ENCODE measurements around the gene LGALS4. TPM values are rescaled to one million over a fixed set of nuclear protein-coding genes. Genes with fewer than 3 reads are reported as not detected.
A peak's percentile ranks its signal among the peaks of the same experiment; 100 is the strongest.
"Not testable (repeated sequence)": the region's sequence is repeated elsewhere in the genome, so short reads cannot be mapped to it uniquely, and the experiment has no call there.

Gene LGALS4, protein sequence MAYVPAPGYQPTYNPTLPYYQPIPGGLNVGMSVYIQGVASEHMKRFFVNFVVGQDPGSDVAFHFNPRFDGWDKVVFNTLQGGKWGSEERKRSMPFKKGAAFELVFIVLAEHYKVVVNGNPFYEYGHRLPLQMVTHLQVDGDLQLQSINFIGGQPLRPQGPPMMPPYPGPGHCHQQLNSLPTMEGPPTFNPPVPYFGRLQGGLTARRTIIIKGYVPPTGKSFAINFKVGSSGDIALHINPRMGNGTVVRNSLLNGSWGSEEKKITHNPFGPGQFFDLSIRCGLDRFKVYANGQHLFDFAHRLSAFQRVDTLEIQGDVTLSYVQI
- 0.10 and 0.19 TPM in 2 replicates for polyA plus RNA-seq (2013)

DNA sequence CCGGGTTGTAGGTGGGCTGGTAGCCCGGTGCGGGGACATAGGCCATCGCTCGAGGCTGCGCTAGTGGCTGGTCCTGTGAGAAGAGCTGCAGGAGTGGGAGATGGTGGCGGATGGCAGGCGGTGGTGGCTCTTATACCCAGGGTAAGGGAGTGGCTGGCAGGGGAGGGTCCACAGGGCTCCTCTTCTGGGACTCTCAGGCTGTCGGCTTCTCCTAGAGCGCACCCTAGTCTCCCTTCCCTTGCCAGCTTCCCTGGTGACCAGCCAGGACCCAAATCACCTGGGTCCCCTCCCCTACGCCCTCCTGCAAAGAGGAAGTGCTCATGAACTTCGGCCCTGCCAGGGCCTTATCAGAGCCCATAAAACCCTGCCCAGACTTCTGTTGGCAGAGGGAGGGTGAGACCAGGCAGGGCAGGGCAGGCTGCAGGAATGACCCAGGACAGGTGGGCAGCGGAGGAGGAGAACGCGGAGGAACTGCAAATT lies at the start of gene LGALS4:
TSS of gene LGALS4 (minus strand) at position 105 of the 480 bp plus-strand sequence. CDS start at position 46, 59 bp downstream.
- H2AK5ac ChIP-seq (ENCODE audit: low read length): no peak within 1 kb of the TSS
- no peak within 1 kb of the TSS for H3K4me2 ChIP-seq (ENCODE audit: low read length)
- H2BK12ac ChIP-seq (ENCODE audit: low read length): no peak within 1 kb of the TSS
- H2BK5ac ChIP-seq (ENCODE audit: low read depth, low read length, poor library complexity): no peak within 1 kb of the TSS
- no peak within 1 kb of the TSS for H4K12ac ChIP-seq (ENCODE audit: low read depth, low read length)
- H3K79me1 ChIP-seq (ENCODE audit: low read length): no peaks in the 10 kb centered on the region
- no peaks in the 10 kb centered on the region for H3K27me3 ChIP-seq (ENCODE audit: insufficient read depth, low read length)
- H3K4me3 ChIP-seq (ENCODE audit: low read depth, low read length): no peak within 1 kb of the TSS
- no peaks in the 10 kb centered on the region for H3K79me2 ChIP-seq (ENCODE audit: control insufficient read depth, insufficient read depth, low read length, poor library complexity)
- no peak within 1 kb of the TSS for H2AFZ ChIP-seq (ENCODE audit: insufficient read depth, low read length, poor library complexity)
- no CpG with 5 or more reads among the region's 15 CpGs for WGBS (ENCODE audit: extremely low coverage, insufficient coverage, insufficient read length)
- H3K9ac ChIP-seq (ENCODE audit: low read length): no peak within 1 kb of the TSS
- no peak for DNase-seq
- H3K23ac ChIP-seq (ENCODE audit: low read length): no peak within 1 kb of the TSS
- H4K91ac ChIP-seq (ENCODE audit: low read depth, low read length): no peak within 1 kb of the TSS
- H2BK120ac ChIP-seq (ENCODE audit: insufficient read depth, low read length, poor library complexity): no peak within 1 kb of the TSS
- no peaks in the 10 kb centered on the region for H3K4me1 ChIP-seq (ENCODE audit: control insufficient read depth in 1 of 2, insufficient read depth in 2 of 2, low read length in 2 of 2)
- H3K14ac ChIP-seq (ENCODE audit: low read length): no peak within 1 kb of the TSS
- H3K36me3 ChIP-seq (ENCODE audit: control insufficient read depth in 1 of 2, insufficient read depth in 2 of 2, low read length in 2 of 2): peaks cover 22 to 24% of the 10 kb centered on the region in 2 experiments
- no peak within 1 kb of the TSS for H3K18ac ChIP-seq (ENCODE audit: low read length)
- H4K8ac ChIP-seq (ENCODE audit: low read depth, low read length): no peak within 1 kb of the TSS
- H3K27ac ChIP-seq (ENCODE audit: low read depth, low read length): no peak within 1 kb of the TSS
- no peak within 1 kb of the TSS for H3K4ac ChIP-seq (ENCODE audit: low read depth, low read length)
- no peaks in the 10 kb centered on the region for H3K9me3 ChIP-seq (ENCODE audit: insufficient read depth, low read depth, low read length)

DNA sequence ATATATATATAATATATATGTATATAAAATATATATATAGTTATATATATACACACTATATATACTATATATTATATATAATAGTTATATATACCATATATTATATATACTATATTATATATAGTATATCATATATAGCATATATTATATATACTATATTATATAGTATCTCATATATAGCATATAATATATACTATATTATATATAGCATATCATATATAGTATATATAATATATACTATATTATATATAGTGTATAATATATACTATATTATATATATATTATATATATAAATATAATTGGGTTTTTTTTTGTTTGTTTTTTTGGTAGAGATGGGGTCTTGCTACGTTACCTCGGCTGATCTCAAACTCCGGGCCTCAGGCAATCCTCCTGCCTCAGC lies 48.6 kb upstream of the LGALS4 start:
- peaks cover 4% of the 10 kb centered on the region for H3K79me1 ChIP-seq (ENCODE audit: low read length)
- H3K9ac ChIP-seq (ENCODE audit: low read length): no peak overlapping the region
- no peaks in the 10 kb centered on the region for H3K36me3 ChIP-seq (ENCODE audit: control insufficient read depth in 1 of 2, insufficient read depth in 2 of 2, low read length in 2 of 2)
- H3K9me3 ChIP-seq (ENCODE audit: insufficient read depth, low read depth, low read length): no peaks in the 10 kb centered on the region
- H4K91ac ChIP-seq (ENCODE audit: low read depth, low read length): no peak overlapping the region
- H2BK120ac ChIP-seq (ENCODE audit: insufficient read depth, low read length, poor library complexity): no peak overlapping the region
- H3K4me1 ChIP-seq (ENCODE audit: control insufficient read depth in 1 of 2, insufficient read depth in 2 of 2, low read length in 2 of 2): peaks cover 18 to 20% of the 10 kb centered on the region in 2 experiments
- DNase-seq: no peak
- no peaks in the 10 kb centered on the region for H3K27me3 ChIP-seq (ENCODE audit: insufficient read depth, low read length)
- H3K4me3 ChIP-seq (ENCODE audit: low read depth, low read length): no peak overlapping the region
- no peak overlapping the region for H4K12ac ChIP-seq (ENCODE audit: low read depth, low read length)
- no peak overlapping the region for H4K8ac ChIP-seq (ENCODE audit: low read depth, low read length)
- no peak overlapping the region for H2AFZ ChIP-seq (ENCODE audit: insufficient read depth, low read length, poor library complexity)
- no peak overlapping the region for H3K27ac ChIP-seq (ENCODE audit: low read depth, low read length)
- H3K23ac ChIP-seq (ENCODE audit: low read length): no peak overlapping the region
- H2AK5ac ChIP-seq (ENCODE audit: low read length): no peak overlapping the region
- no peak overlapping the region for H2BK5ac ChIP-seq (ENCODE audit: low read depth, low read length, poor library complexity)
- no CpG with 5 or more reads among the region's 3 CpGs for WGBS (ENCODE audit: extremely low coverage, insufficient coverage, insufficient read length)
- H3K18ac ChIP-seq (ENCODE audit: low read length): no peak overlapping the region
- H3K79me2 ChIP-seq (ENCODE audit: control insufficient read depth, insufficient read depth, low read length, poor library complexity): no peaks in the 10 kb centered on the region
- no peak overlapping the region for H3K4ac ChIP-seq (ENCODE audit: low read depth, low read length)
- H3K14ac ChIP-seq (ENCODE audit: low read length): no peak overlapping the region
- no peak overlapping the region for H2BK12ac ChIP-seq (ENCODE audit: low read length)
- no peak overlapping the region for H3K4me2 ChIP-seq (ENCODE audit: low read length)

DNA sequence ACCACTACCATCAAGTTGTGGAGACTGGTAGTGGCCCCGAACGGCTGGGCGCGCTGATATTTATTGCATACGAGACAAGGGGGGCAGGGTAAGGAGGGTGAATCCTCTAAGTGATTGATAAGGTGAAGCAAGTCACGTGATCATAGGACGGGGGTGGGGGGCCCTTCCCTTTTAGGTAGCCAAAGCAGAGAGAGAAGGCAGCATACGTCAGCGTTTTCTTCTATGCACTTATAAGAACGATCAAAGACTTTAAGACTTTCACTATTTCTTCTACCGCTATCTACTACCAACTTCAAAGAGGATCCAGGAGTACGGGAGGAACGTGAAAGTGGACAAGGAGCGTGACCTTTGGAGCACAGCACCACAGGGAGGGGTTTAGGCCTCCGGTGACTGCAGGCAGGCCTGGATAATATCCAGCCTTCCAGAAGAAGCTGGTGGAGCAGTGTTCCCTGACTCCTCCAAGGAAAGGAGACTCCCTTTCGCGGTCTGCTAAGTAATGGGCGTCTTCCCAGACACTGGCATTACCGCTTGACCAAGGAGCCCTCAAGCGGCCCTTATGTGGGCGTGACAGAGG lies 47.0 kb upstream of the LGALS4 start:
- Histone ChIP-seq H2BK5ac (ENCODE audit: low read depth, low read length, poor library complexity) (peak overlapping the region; percentile 53), H3K4me1 (ENCODE audit: control insufficient read depth in 1 of 2, insufficient read depth in 2 of 2, low read length in 2 of 2) (peaks cover 18 to 20% of the 10 kb centered on the region in 2 experiments), H2BK12ac (ENCODE audit: low read length) (peak overlapping the region; percentile 35)
- H3K4me3 ChIP-seq (ENCODE audit: low read depth, low read length); H4K91ac ChIP-seq (ENCODE audit: low read depth, low read length); H2AFZ ChIP-seq (ENCODE audit: insufficient read depth, low read length, poor library complexity); H3K18ac ChIP-seq (ENCODE audit: low read length); H3K4me2 ChIP-seq (ENCODE audit: low read length); H4K12ac ChIP-seq (ENCODE audit: low read depth, low read length); H3K14ac ChIP-seq (ENCODE audit: low read length); H3K23ac ChIP-seq (ENCODE audit: low read length); H3K79me2 ChIP-seq (ENCODE audit: control insufficient read depth, insufficient read depth, low read length, poor library complexity); H3K27me3 ChIP-seq (ENCODE audit: insufficient read depth, low read length); H4K8ac ChIP-seq (ENCODE audit: low read depth, low read length); H3K27ac ChIP-seq (ENCODE audit: low read depth, low read length); H3K9ac ChIP-seq (ENCODE audit: low read length); H3K79me1 ChIP-seq (ENCODE audit: low read length); H3K9me3 ChIP-seq (ENCODE audit: insufficient read depth, low read depth, low read length); H3K4ac ChIP-seq (ENCODE audit: low read depth, low read length); H2BK120ac ChIP-seq (ENCODE audit: insufficient read depth, low read length, poor library complexity); H3K36me3 ChIP-seq (ENCODE audit: control insufficient read depth in 1 of 2, insufficient read depth in 2 of 2, low read length in 2 of 2); H2AK5ac ChIP-seq (ENCODE audit: low read length): not testable (repeated sequence)
- no CpG with 5 or more reads among the region's 21 CpGs for WGBS (ENCODE audit: extremely low coverage, insufficient coverage, insufficient read length)
- peak in 1 of 2 donors; percentile 40 for DNase-seq

DNA sequence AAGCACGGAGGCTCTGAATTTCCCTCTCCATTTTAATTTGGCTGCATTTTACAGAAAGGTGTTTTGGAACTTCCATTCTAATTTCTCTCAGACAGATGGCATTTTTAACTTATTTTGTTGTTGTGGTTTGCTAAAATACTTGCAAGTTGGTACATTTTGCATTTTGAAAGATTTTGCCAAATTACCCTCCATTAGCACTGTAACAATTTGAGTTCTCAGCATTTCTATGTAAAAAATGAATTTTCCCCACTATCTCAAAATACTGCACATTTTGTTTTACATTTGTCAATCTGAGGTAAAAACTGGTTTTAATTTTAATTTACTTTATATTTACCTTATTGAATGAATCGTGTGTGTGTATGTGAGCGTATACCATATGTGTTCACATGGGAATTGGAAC lies 44.1 kb upstream of the LGALS4 start:
- H3K27ac ChIP-seq (ENCODE audit: low read depth, low read length): peak overlapping the region; percentile 79
- H3K23ac ChIP-seq (ENCODE audit: low read length): no peak overlapping the region
- no peak overlapping the region for H2BK120ac ChIP-seq (ENCODE audit: insufficient read depth, low read length, poor library complexity)
- H3K4ac ChIP-seq (ENCODE audit: low read depth, low read length): no peak overlapping the region
- H3K27me3 ChIP-seq (ENCODE audit: insufficient read depth, low read length): no peaks in the 10 kb centered on the region
- H3K4me3 ChIP-seq (ENCODE audit: low read depth, low read length): no peak overlapping the region
- H3K79me2 ChIP-seq (ENCODE audit: control insufficient read depth, insufficient read depth, low read length, poor library complexity): peaks cover 6% of the 10 kb centered on the region
- no peak overlapping the region for H2AK5ac ChIP-seq (ENCODE audit: low read length)
- no peaks in the 10 kb centered on the region for H3K36me3 ChIP-seq (ENCODE audit: control insufficient read depth in 1 of 2, insufficient read depth in 2 of 2, low read length in 2 of 2)
- peak overlapping the region; percentile 42 for H4K91ac ChIP-seq (ENCODE audit: low read depth, low read length)
- WGBS (ENCODE audit: extremely low coverage, insufficient coverage, insufficient read length): no CpG with 5 or more reads among the region's 3 CpGs
- H2AFZ ChIP-seq (ENCODE audit: insufficient read depth, low read length, poor library complexity): no peak overlapping the region
- H3K9ac ChIP-seq (ENCODE audit: low read length): no peak overlapping the region
- H2BK12ac ChIP-seq (ENCODE audit: low read length): peak overlapping the region; percentile 70
- no peak overlapping the region for H3K14ac ChIP-seq (ENCODE audit: low read length)
- H4K12ac ChIP-seq (ENCODE audit: low read depth, low read length): no peak overlapping the region
- no peak for DNase-seq
- H3K9me3 ChIP-seq (ENCODE audit: insufficient read depth, low read depth, low read length): peaks cover 3% of the 10 kb centered on the region
- H3K18ac ChIP-seq (ENCODE audit: low read length): no peak overlapping the region
- peak overlapping the region; percentile 37 for H4K8ac ChIP-seq (ENCODE audit: low read depth, low read length)
- peaks cover 23 to 25% of the 10 kb centered on the region in 2 experiments for H3K4me1 ChIP-seq (ENCODE audit: control insufficient read depth in 1 of 2, insufficient read depth in 2 of 2, low read length in 2 of 2)
- H3K79me1 ChIP-seq (ENCODE audit: low read length): peaks cover 14% of the 10 kb centered on the region
- H3K4me2 ChIP-seq (ENCODE audit: low read length): no peak overlapping the region
- H2BK5ac ChIP-seq (ENCODE audit: low read depth, low read length, poor library complexity): no peak overlapping the region
